Natural killer cell (primary cell): ENCODE data around the gene TBC1D21. TPM values are rescaled to one million over a fixed set of nuclear protein-coding genes. Genes with fewer than 3 reads are reported as not detected.

ENCODE experiments used
- ATAC-seq, 3 donors: fragments of 150-1000 bp in 2 of 3; fragments of 200-7000 bp in 1 of 3; cut with Tn5 transposase; 1 replicate in 1 of 3; 2 replicates in 2 of 3; pipeline ENCODE4 v1.10.0; 2021; ENCODE audit warnings: mild to moderate bottlenecking in 2 of 3, moderate library complexity in 2 of 3
- DNase-seq, 2 donors: peaks; one replicate each; pipeline versions ENCODE4 v3.0.0 to v3.0.0-alpha.2; 2013 to 2021; ENCODE audit warnings: mixed read lengths in 1 of 2
- H3K27ac ChIP-seq: one replicate; pipeline ENCODE4 v1.5.1; 2013; ENCODE audit warnings: mild to moderate bottlenecking, low read length
- H3K27me3 ChIP-seq: one replicate; pipeline ENCODE4 v1.6.1; 2013; ENCODE audit warnings: low read length; ENCODE audit not compliant: control insufficient read depth, insufficient read depth
- H3K36me3 ChIP-seq: one replicate; pipeline ENCODE4 v1.6.1; 2013; ENCODE audit warnings: low read length; ENCODE audit not compliant: control insufficient read depth, insufficient read depth
- H3K4me1 ChIP-seq: one replicate; pipeline ENCODE4 v1.6.1; 2013; ENCODE audit warnings: low read length; ENCODE audit not compliant: control insufficient read depth, insufficient read depth
- H3K4me3 ChIP-seq: one replicate; pipeline ENCODE4 v1.5.1; 2013; ENCODE audit warnings: low read length
- H3K9me3 ChIP-seq: one replicate; pipeline ENCODE4 v1.6.1; 2013; ENCODE audit warnings: low read length; ENCODE audit not compliant: control insufficient read depth, insufficient read depth
- H3K27ac Mint-ChIP-seq, 2 donors: one replicate each; pipeline ENCODE4 v1.8.0; 2022; ENCODE audit warnings: mild to moderate bottlenecking in 2 of 2, mixed read lengths in 2 of 2, moderate library complexity in 1 of 2
- H3K27me3 Mint-ChIP-seq, 2 donors: one replicate each; pipeline ENCODE4 v1.8.0; 2022; ENCODE audit warnings: low read depth in 2 of 2, mixed read lengths in 2 of 2
- H3K36me3 Mint-ChIP-seq: one replicate; pipeline ENCODE4 v1.8.0; 2022; ENCODE audit warnings: mixed read lengths
- H3K4me1 Mint-ChIP-seq, 2 donors: one replicate each; pipeline ENCODE4 v1.8.0; 2022; ENCODE audit warnings: mixed read lengths in 2 of 2
- H3K4me3 Mint-ChIP-seq: one replicate; pipeline ENCODE4 v1.8.0; 2022; ENCODE audit warnings: mild to moderate bottlenecking, moderate library complexity, mixed read lengths
- H3K9me3 Mint-ChIP-seq, 2 donors: one replicate each; pipeline ENCODE4 v1.8.0; 2022; ENCODE audit warnings: mixed read lengths in 2 of 2
- CTCF ChIP-seq: fragments of 200-600 bp; IDR thresholded peaks from one replicate; pipeline ENCODE4 v1.8.0; 2022; ENCODE audit warnings: antibody characterized with exemption
- WGBS: methylation state at CpG from one replicate; pipeline ENCODE4 v1.1.7; 2013; ENCODE audit warnings: missing lambda C conversion rate; ENCODE audit not compliant: insufficient coverage; 5-methylcytosine and 5-hydroxymethylcytosine counted together
- intact Hi-C: fragments of 100-400 bp; cut with micrococcal nuclease; formaldehyde crosslinking; loops from one replicate; pipeline ENCODE4 v1.14.2; 2022
- total RNA-seq, 4 donors: library from RNA; stranded (reverse); fragments of 120-200 nt in 1 of 4; gene quantifications; one replicate each; pipeline versions ENCODE4 v1.2.3 to v1.2.4, GENCODE V29; 2013 to 2022

TBC1D21 gene
- total RNA-seq, 3 donors from 2014 or later (not counting 1 experiment from before 2014, with no cell fraction given): not detected

GRCh38 chr15:73892446-73893226 lies 19.3 kb downstream of the TBC1D21 start:
- Mint-ChIP-seq H3K4me3 (no peak overlapping the region), H3K4me1 (no peaks in the 10 kb centered on the region), H3K27me3 (peaks cover 6 to 12% of the 10 kb centered on the region in 2 donors), H3K36me3 (no peaks in the 10 kb centered on the region), H3K27ac (no peak overlapping the region), H3K9me3 (no peaks in the 10 kb centered on the region)
- no peak overlapping the region for H3K4me3 ChIP-seq
- WGBS: 89% methylated on average over 13 of the region's 13 CpGs
- no peak for TF ChIP-seq CTCF
- H3K27ac ChIP-seq: no peak overlapping the region
- DNase-seq (no peak), ATAC-seq (no peak)
- intact Hi-C loops: no loop called here
- no peaks in the 10 kb centered on the region for H3K9me3 ChIP-seq
- H3K4me1 ChIP-seq: peaks cover 2% of the 10 kb centered on the region
- no peaks in the 10 kb centered on the region for H3K36me3 ChIP-seq
- no peaks in the 10 kb centered on the region for H3K27me3 ChIP-seq

DNA sequence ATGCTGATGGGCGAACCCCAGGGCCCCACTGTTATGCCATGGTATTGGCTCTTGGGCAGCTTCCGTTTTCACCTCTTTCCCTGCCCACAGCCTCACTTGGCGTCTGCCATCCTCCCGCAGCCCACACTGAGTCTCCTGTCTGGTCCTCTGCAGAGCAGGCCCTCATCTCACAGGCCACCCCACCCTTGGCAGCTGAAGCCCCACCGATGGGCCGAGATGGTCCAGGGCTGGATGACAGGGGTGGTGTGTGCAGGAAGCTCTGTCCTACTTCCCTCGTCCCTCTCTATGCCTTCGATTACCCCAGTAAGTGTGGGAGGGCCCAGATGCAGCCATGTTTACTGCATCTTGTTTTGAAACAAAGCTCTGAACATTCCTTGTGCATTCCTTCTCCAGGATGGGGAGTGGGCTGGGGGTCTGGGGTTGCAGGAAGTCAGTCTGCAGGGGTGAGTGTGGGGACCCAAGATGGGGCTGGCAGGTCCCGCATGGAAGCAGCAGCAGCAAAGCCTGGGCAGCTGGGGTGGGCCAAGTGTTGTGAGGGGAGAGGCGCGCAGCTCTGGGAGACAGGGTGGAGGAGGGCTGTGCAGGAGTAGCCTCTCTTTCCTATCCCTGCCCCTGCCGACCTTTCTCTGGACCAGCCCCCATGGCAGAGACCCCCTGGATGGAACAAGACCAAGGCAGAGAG lies 20.9 kb downstream of the TBC1D21 start:
- H3K27ac ChIP-seq: no peak overlapping the region
- no peaks in the 10 kb centered on the region for H3K9me3 Mint-ChIP-seq
- H3K4me3 ChIP-seq: no peak overlapping the region
- intact Hi-C loops: no loop called here
- H3K36me3 ChIP-seq: no peaks in the 10 kb centered on the region
- no peaks in the 10 kb centered on the region for H3K9me3 ChIP-seq
- no peak for TF ChIP-seq CTCF
- H3K27ac Mint-ChIP-seq: no peak overlapping the region
- no peak for ATAC-seq
- no peaks in the 10 kb centered on the region for H3K4me1 Mint-ChIP-seq
- 92% methylated on average over 12 of the region's 12 CpGs for WGBS
- peaks cover 2% of the 10 kb centered on the region for H3K4me1 ChIP-seq
- no peak for DNase-seq
- H3K4me3 Mint-ChIP-seq: no peak overlapping the region
- H3K27me3 Mint-ChIP-seq: peaks cover 6 to 7% of the 10 kb centered on the region in 2 donors
- no peaks in the 10 kb centered on the region for H3K27me3 ChIP-seq
- H3K36me3 Mint-ChIP-seq: no peaks in the 10 kb centered on the region

- intact Hi-C loops: no loop called here
- no peaks in the 10 kb centered on the region for H3K4me1 Mint-ChIP-seq
- no peak overlapping the region for H3K4me3 ChIP-seq
Measured at GRCh38 chr15:73897441-73898261, 24.3 kb downstream of the TBC1D21 start.

More at GRCh38 chr15:73897441-73898261, 24.3 kb downstream of the TBC1D21 start:
- no peaks in the 10 kb centered on the region for H3K9me3 ChIP-seq
- no peak overlapping the region for H3K27ac Mint-ChIP-seq
- no peaks in the 10 kb centered on the region for H3K36me3 ChIP-seq
- ATAC-seq (peak; percentile 68 to 85 (median 82)), DNase-seq (peak; percentile 29 to 76)
- H3K9me3 Mint-ChIP-seq: no peaks in the 10 kb centered on the region
- H3K4me1 ChIP-seq: peaks cover 2% of the 10 kb centered on the region
- H3K4me3 Mint-ChIP-seq: no peak overlapping the region
- peak; percentile 66 for TF ChIP-seq CTCF
- 81% methylated on average over 15 of the region's 15 CpGs for WGBS
- H3K27me3 Mint-ChIP-seq: peaks cover 0 to 11% of the 10 kb centered on the region in 2 donors
- H3K27me3 ChIP-seq: no peaks in the 10 kb centered on the region
- H3K27ac ChIP-seq: no peak overlapping the region
- H3K36me3 Mint-ChIP-seq: no peaks in the 10 kb centered on the region
